HG03457 (cell line): ENCODE data around the gene NFAM1.

Experiments
- ATAC-seq: cut with Tn5 transposase; IDR thresholded peaks from one replicate; pipeline ENCODE4 v1.9.1; 2021; ENCODE audit warnings: moderate number of reproducible peaks; ENCODE audit not compliant: unreplicated experiment

Gene NFAM1

DNA sequence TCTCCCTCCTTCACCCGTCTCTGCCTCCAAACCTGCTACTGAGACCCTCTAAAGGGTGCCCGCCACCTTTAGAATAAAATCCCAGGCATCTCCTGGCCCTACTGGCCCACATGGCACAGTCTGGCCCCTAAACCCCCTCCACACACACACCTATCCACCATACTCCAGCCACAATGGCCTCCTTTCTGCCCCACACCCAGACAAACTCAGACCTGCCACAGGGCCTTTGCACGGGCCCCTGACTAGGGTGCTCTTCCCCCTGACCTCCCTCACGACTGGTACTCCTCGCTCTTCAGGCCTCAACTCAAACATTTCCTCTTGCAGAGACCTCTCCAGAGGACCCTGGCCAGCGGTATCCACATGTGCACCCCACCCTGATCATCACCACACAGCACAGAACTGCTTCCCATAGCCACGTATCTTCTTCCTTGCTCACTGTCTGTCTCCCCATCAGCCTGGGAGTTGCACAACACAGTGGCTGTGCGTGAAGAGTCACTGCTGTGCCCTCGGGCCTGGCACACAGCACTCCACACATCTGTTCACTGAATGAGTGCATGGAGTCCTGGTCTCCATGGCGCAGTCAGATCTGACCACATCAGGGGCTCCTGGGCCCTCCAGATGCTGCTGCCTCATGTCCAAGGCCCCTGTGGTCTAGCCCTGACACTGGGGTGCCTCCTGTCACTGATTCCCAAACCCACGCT is 95.5 kb downstream of the NFAM1 start:
- ATAC-seq, result no peak

DNA sequence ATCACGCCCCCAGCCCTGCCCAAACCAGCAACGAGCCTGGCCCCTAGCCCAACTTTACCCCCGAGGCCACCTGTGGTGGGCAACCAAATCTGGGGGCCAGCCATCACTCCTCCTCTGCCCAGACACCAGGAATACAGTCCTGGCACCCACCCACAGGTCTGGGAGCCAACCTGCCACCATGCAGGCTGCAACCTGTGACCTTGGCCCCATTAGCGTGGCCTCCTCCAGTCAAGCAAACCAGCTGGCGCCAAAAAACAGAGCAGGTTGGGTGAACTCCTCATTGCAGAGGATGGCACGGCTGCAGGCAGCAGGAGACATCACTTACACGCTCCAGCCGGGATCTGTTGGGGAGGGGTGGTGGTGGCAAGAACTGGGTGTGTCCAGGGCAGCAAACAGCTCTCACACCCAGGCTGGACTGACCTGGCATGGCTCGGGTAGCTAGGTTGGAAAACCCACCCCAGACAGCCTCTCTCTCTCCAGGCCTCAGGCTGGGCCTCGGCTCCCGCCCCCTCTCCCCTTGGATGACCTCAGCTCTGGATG is 96.3 kb downstream of the NFAM1 start:
- ATAC-seq, result no peak

- ATAC-seq, result no peak
Observed at GRCh38 chr22:42334875-42335512, 97.2 kb downstream of the NFAM1 start.

DNA sequence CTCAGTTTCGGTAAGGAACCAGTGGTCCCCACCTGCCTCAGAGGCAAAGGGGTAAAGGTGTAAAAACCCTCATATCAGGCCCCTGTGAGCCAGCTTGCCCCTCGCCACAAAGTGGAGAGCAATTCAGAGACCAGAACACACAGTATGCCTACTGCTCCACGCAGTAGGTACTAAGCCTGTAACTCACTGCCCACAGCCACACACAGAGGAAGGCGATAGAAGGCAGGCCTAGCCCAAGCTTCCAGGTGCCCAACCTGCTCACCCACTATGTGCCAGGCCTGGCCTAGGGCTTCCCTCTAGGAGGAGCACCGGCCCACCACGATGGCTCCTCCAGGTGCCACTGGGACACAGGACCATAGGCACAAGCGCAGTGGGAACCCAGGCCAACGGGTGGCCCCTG is 98.7 kb downstream of the NFAM1 start:
- ATAC-seq, result no peak

GRCh38 chr22:42332089-42332488 is 100.1 kb downstream of the NFAM1 start:
- ATAC-seq, result no peak

DNA sequence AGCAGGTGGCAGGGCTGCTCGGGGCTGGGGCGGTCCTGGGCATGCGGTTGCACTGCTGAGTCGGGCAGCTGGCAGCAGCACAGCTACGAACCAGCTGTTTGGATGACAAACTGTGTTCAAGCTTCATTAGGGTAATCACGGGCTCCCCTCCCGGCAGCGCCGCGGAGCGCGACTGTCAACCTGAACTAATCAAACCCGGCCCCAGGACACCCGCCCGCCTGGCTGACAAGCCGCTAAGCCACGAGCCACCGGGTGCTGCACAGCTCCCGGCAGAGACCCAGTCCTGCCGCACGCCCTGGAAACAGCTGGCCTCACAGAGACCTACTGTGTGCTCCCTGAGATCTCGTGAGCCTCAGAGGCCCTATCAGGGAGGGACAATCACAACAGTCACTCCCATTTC is 101.2 kb downstream of the NFAM1 start:
- ATAC-seq, result no peak
